GM12864 (cell line): ENCODE data around the gene ELMOD3.

Experiments
- DNase-seq: peaks from one replicate; pipeline ENCODE4 v3.0.0-alpha.2; 2011; ENCODE audit warnings: low read depth
- H3K4me3 ChIP-seq: 2 replicates; pipeline ENCODE4 v1.5.1; 2011; ENCODE audit warnings: mild to moderate bottlenecking, low read depth, low read length, control low read depth
- CTCF ChIP-seq: IDR thresholded peaks from 2 replicates; pipeline ENCODE4 v1.5.1; 2011; ENCODE audit warnings: low read depth, mild to moderate bottlenecking, moderate library complexity, low read length, control low read depth, inconsistent platforms; ENCODE audit errors: missing control alignments

ELMOD3 gene

GRCh38 chr2:85354286-85355072, at the start of gene ELMOD3, which contains the start of gene RETSAT:
TSS of gene ELMOD3 (plus strand) at chr2:85354769. CDS start at chr2:85357199, 2,430 bp downstream.
TSS of gene RETSAT (minus strand) at chr2:85354528. CDS start at chr2:85354507, 21 bp downstream.
- peak; percentile 99 for DNase-seq
- TF ChIP-seq CTCF: no peak
- H3K4me3 ChIP-seq: peak within 1 kb of the TSS; percentile 99

DNA sequence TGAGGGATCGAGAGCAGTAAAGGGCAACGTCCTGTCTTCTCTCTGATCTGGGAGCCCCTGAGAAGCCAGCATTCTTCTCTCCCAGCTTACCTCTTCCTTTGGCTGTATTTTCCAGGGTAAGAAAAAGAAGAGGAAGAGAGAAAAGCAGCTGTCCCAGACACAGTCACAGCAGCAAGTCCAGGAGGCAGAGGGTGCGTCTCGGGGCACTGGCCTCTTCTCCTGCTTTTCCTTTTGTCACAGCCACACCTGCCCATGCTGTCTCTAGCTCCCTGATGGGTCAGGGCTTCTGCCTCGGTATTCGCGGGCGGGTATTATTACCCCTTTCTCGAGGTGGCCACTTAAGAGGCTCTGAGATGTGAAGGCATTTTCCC, 47.1 kb upstream of the ELMOD3 start:
- no peak overlapping the region for H3K4me3 ChIP-seq
- DNase-seq: no peak
- TF ChIP-seq CTCF: no peak

- no peak overlapping the region for H3K4me3 ChIP-seq
- TF ChIP-seq CTCF: no peak
Measured at GRCh38 chr2:85308201-85308600, 46.4 kb upstream of the ELMOD3 start.

GRCh38 chr2:85308896-85309555, 45.5 kb upstream of the ELMOD3 start:
- TF ChIP-seq CTCF: no peak
- DNase-seq: no peak
- H3K4me3 ChIP-seq: no peak overlapping the region

More at GRCh38 chr2:85308201-85308600, 46.4 kb upstream of the ELMOD3 start:
- no peak for DNase-seq

DNA sequence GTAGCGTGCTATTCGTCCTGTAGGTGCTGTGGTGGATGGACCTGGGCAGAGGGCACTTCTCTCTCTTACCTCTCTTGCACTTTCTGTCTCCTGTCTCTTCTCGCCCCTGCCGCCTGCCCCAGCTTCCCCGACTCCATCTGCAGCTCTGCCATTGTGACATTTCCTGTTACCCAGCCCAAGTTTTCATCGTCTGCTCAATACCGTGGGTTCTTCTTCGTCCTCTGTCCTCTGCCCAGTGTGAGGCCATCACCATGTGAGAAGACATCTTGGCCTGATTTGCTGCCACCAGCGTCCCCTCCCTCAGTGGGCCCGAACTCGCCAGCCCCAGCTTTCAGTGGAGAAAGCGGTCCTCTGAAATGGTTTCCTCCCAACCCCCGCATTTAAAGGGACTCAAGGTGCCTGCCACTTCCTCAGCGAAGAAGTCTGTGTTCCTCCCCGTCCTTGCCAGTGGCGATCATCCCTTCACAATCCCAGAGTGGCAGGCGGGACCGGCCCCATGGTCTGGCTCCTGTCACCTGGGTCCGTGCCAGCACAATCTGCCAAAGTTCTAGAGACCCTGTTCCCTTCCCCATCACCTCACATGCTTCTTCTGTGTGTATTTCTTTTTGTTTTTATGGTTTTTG, 44.8 kb upstream of the ELMOD3 start:
- no peak overlapping the region for H3K4me3 ChIP-seq
- no peak for TF ChIP-seq CTCF
- no peak for DNase-seq

DNA sequence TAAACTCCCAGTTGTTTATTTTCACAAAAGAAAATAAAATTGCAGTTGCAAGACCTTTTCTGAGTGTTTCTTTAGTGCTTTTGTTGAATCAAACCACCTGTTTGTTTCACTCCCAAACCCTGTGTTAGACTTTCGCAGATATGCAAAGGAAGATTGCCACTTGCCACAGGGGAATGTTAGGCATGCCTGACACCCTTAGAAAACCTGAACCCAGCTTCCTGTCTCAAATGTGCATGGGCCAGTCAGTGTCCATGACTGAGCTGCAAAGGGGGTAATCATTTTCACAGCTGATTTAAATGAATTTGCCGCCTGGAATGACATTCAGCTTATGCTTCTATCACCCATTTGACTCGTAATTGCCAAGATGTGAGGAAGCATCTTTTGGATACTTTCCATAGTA, 44.2 kb upstream of the ELMOD3 start:
- TF ChIP-seq CTCF: no peak
- H3K4me3 ChIP-seq: no peak overlapping the region
- no peak for DNase-seq
